H1 (cell line): ENCODE results near the gene IL16. TPM values are rescaled to one million over a fixed set of nuclear protein-coding genes. Genes with fewer than 3 reads are reported as not detected.

Source experiments
- CTCF ChIA-PET: fragments of 300-600 bp; sonication (Branson Sonifier 250); formaldehyde crosslinking; loops from one replicate; lab custom pipeline; 2021; ENCODE audit not compliant: partially characterized antibody; lab: Charles Lee
- POLR2A ChIA-PET: fragments of 300-600 bp; sonication (Branson Sonifier 250); formaldehyde crosslinking; loops from one replicate; lab custom pipeline; 2021; ENCODE audit warnings: inconsistent platforms; ENCODE audit not compliant: partially characterized antibody; lab: Charles Lee
- DNase-seq, 2 experiments: peaks; one replicate each; pipeline versions ENCODE4 v3.0.0 to v3.0.0-alpha.2; 2010 to 2022; ENCODE audit warnings: low spot score in 2 of 2, low read depth in 1 of 2, mixed read lengths in 1 of 2
- FAIRE-seq: peaks from 2 replicates; lab custom pipeline; 2011; peaks lifted over from hg19 to GRCh38; lab: Jason Lieb, UNC
- H2AFZ ChIP-seq: 2 replicates; pipeline ENCODE4 v1.8.1; 2012; ENCODE audit warnings: low read length, inconsistent platforms
- H2AK5ac ChIP-seq: 2 replicates; pipeline ENCODE4 v1.6.1; 2013; ENCODE audit warnings: low read depth, low read length
- H2BK120ac ChIP-seq: replicated peaks from 2 replicates; pipeline ENCODE3; 2013; ENCODE audit warnings: low read depth, low read length, inconsistent platforms
- H2BK12ac ChIP-seq: 2 replicates; pipeline ENCODE4 v1.6.1; 2013; ENCODE audit warnings: low read depth, low read length
- H2BK15ac ChIP-seq: 2 replicates; pipeline ENCODE4 v1.6.1; 2013; ENCODE audit warnings: low read length
- H2BK20ac ChIP-seq: 2 replicates; pipeline ENCODE4 v1.6.1; 2013; ENCODE audit warnings: low read length
- H2BK5ac ChIP-seq: 2 replicates; pipeline ENCODE4 v1.6.1; 2013; ENCODE audit warnings: low read depth, low read length
- H3K14ac ChIP-seq: 2 replicates; pipeline ENCODE4 v1.6.1; 2013; ENCODE audit warnings: inconsistent platforms; ENCODE audit not compliant: insufficient read length
- H3K18ac ChIP-seq: 2 replicates; pipeline ENCODE4 v1.6.1; 2013; ENCODE audit warnings: low read length; ENCODE audit errors: extremely low read depth
- H3K23ac ChIP-seq: 2 replicates; pipeline ENCODE4 v1.6.1; 2013; ENCODE audit warnings: inconsistent platforms; ENCODE audit not compliant: insufficient read length
- H3K23me2 ChIP-seq: 2 replicates; pipeline ENCODE4 v1.6.1; 2013; ENCODE audit warnings: low read depth, low read length
- H3K27ac ChIP-seq: 2 replicates; pipeline ENCODE4 v1.6.1; 2011; ENCODE audit warnings: low read depth, low read length, inconsistent platforms
- H3K27me3 ChIP-seq, 4 experiments: replicated peaks in 1 of 4; 1 replicate in 1 of 4; 2 replicates in 3 of 4; pipeline versions ENCODE4 v1.6.1 to v1.8.1; 2011 to 2013; ENCODE audit warnings: low read length in 3 of 4, mild to moderate bottlenecking in 3 of 4, inconsistent platforms in 2 of 4, mixed read lengths in 2 of 4, moderate library complexity in 1 of 4; ENCODE audit not compliant: control insufficient read depth in 3 of 4, insufficient read depth in 3 of 4; ENCODE audit errors: extremely low read depth in 1 of 4
- H3K36me3 ChIP-seq, 4 experiments: 2 replicates each; pipeline versions ENCODE4 v1.6.1 to v1.8.1; 2011 to 2013; ENCODE audit warnings: mild to moderate bottlenecking in 4 of 4, low read length in 3 of 4, moderate library complexity in 2 of 4, control low read depth in 1 of 4, inconsistent platforms in 1 of 4; ENCODE audit not compliant: insufficient read depth in 4 of 4, control insufficient read depth in 2 of 4
- H3K4ac ChIP-seq: replicated peaks from 2 replicates; pipeline ENCODE3; 2013; ENCODE audit warnings: low read length, low read depth, mixed read lengths, inconsistent platforms; ENCODE audit not compliant: insufficient read length
- H3K4me1 ChIP-seq, 4 experiments: replicated peaks in 1 of 4; 1 replicate in 1 of 4; 2 replicates in 3 of 4; pipeline versions ENCODE4 v1.6.1 to v1.8.1; 2011 to 2013; ENCODE audit warnings: low read length in 3 of 4, inconsistent platforms in 2 of 4, mixed read lengths in 1 of 4; ENCODE audit not compliant: insufficient read depth in 4 of 4, control insufficient read depth in 3 of 4
- H3K4me2 ChIP-seq, 2 experiments: 2 replicates each; pipeline versions ENCODE4 v1.6.1 to v1.8.1; 2011 to 2013; ENCODE audit warnings: low read depth in 2 of 2, low read length in 2 of 2, control low read depth in 1 of 2, inconsistent platforms in 1 of 2, mild to moderate bottlenecking in 1 of 2; ENCODE audit not compliant: insufficient read depth in 1 of 2
- H3K4me3 ChIP-seq, 4 experiments: fragments of 200-600, 300-600 bp in 1 of 4; sonication (generic), shearing (Covaris generic), sonication (Bioruptor Twin) in 1 of 4; 2 replicates each; pipeline versions ENCODE4 v1.5.1 to v1.8.1; 2011 to 2016; ENCODE audit warnings: low read length in 4 of 4, low read depth in 3 of 4, control low read depth in 2 of 4, inconsistent platforms in 2 of 4, mild to moderate bottlenecking in 2 of 4, mixed read lengths in 1 of 4, moderate library complexity in 1 of 4; ENCODE audit not compliant: insufficient read depth in 2 of 4; ENCODE audit errors: extremely low read depth in 1 of 4
- H3K56ac ChIP-seq: replicated peaks from 2 replicates; pipeline ENCODE3; 2013; ENCODE audit warnings: low read depth, mild to moderate bottlenecking, mixed read lengths, low read length, inconsistent platforms; ENCODE audit not compliant: insufficient read length
- H3K79me1 ChIP-seq: 2 replicates; pipeline ENCODE4 v1.6.1; 2013; ENCODE audit warnings: low read depth, low read length, control low read depth
- H3K79me2 ChIP-seq, 2 experiments: 2 replicates each; pipeline versions ENCODE4 v1.6.1 to v1.8.1; 2012 to 2013; ENCODE audit warnings: low read length in 2 of 2, mild to moderate bottlenecking in 2 of 2, inconsistent platforms in 1 of 2; ENCODE audit not compliant: insufficient read depth in 2 of 2, control insufficient read depth in 1 of 2
- H3K9ac ChIP-seq, 4 experiments: replicated peaks in 1 of 4; 1 replicate in 1 of 4; 2 replicates in 3 of 4; pipeline versions ENCODE4 v1.6.1 to v1.8.1; 2011 to 2013; ENCODE audit warnings: low read depth in 3 of 4, low read length in 3 of 4, control low read depth in 2 of 4, mild to moderate bottlenecking in 2 of 4, moderate library complexity in 2 of 4, inconsistent platforms in 1 of 4; ENCODE audit errors: extremely low read depth in 1 of 4
- H3K9me3 ChIP-seq, 2 experiments: 2 replicates each; pipeline versions ENCODE4 v1.6.1 to v1.8.1; 2012 to 2013; ENCODE audit warnings: mild to moderate bottlenecking in 2 of 2, moderate library complexity in 2 of 2, control low read depth in 1 of 2, inconsistent platforms in 1 of 2, low read depth in 1 of 2, low read length in 1 of 2, mixed read lengths in 1 of 2; ENCODE audit not compliant: insufficient read depth in 2 of 2
- H4K20me1 ChIP-seq, 2 experiments: replicated peaks in 1 of 2; 2 replicates each; pipeline versions ENCODE3 to v1.8.1; 2011 to 2013; ENCODE audit warnings: inconsistent platforms in 2 of 2, low read length in 2 of 2, mild to moderate bottlenecking in 1 of 2; ENCODE audit not compliant: insufficient read depth in 2 of 2, control insufficient read depth in 1 of 2
- H4K5ac ChIP-seq: 2 replicates; pipeline ENCODE4 v1.6.1; 2013; ENCODE audit warnings: low read length, low read depth, mixed read lengths, inconsistent platforms; ENCODE audit not compliant: insufficient read length
- H4K8ac ChIP-seq: 2 replicates; pipeline ENCODE4 v1.8.0; 2013; ENCODE audit warnings: mild to moderate bottlenecking, moderate library complexity, low read length, inconsistent platforms; ENCODE audit not compliant: insufficient read depth; ENCODE audit errors: extremely low read depth
- H4K91ac ChIP-seq: replicated peaks from 2 replicates; pipeline ENCODE3; 2013; ENCODE audit warnings: low read length, mixed read lengths, inconsistent platforms; ENCODE audit not compliant: insufficient read length
- POLR2AphosphoS5 ChIP-seq: IDR thresholded peaks from 2 replicates; pipeline ENCODE4 v1.6.1; 2011; ENCODE audit warnings: low read depth, low read length
- RBBP5 ChIP-seq: IDR thresholded peaks from 2 replicates; pipeline ENCODE4 v1.7.1; 2012; ENCODE audit warnings: low read depth, mild to moderate bottlenecking, inconsistent platforms, low read length, moderate library complexity, borderline replicate concordance
- RNF2 ChIP-seq: fragments of 200-900, 300-1000 bp; sonication (generic); IDR thresholded peaks from 2 replicates; pipeline ENCODE4 v1.7.1; 2016; ENCODE audit warnings: borderline replicate concordance, low read depth, mild to moderate bottlenecking, antibody characterized with exemption, low read length; ENCODE audit not compliant: poor library complexity, severe bottlenecking; ENCODE audit errors: missing control alignments
- SIX5 ChIP-seq: IDR thresholded peaks from 2 replicates; pipeline ENCODE4 v1.6.1; 2011; ENCODE audit warnings: mild to moderate bottlenecking, low read depth, low read length
- SRF ChIP-seq: IDR thresholded peaks from 2 replicates; pipeline ENCODE4 v1.6.1; 2011; ENCODE audit warnings: mild to moderate bottlenecking, low read depth, low read length, moderate library complexity
- WGBS, 2 experiments: shearing (Covaris generic) in 1 of 2; methylation state at CpG; one replicate each; pipeline versions ENCODE4 v1.1.6 to v1.1.7; 2013 to 2015; ENCODE audit warnings: low lambda C conversion rate in 2 of 2, mixed read lengths in 2 of 2, inconsistent platforms in 1 of 2, low coverage in 1 of 2, missing lambda C conversion rate in 1 of 2; ENCODE audit not compliant: insufficient replicate concordance in 2 of 2, insufficient coverage in 1 of 2, insufficient read length in 1 of 2; ENCODE audit errors: extremely low coverage in 1 of 2, missing lambda C conversion rate in 1 of 2; 5-methylcytosine and 5-hydroxymethylcytosine counted together
- polyA plus RNA-seq, 7 experiments: library from polyadenylated mRNA; depleted of rRNA in 3 of 7; stranded (reverse) in 5 of 7; unstranded in 2 of 7; fragments of >200 nt in 5 of 7; fragments of 200-250 nt in 2 of 7; gene quantifications; 1 replicate in 5 of 7; 2 replicates in 1 of 7; 4 replicates in 1 of 7; pipeline versions ENCODE4 v1.2.1 to v1.2.3, GENCODE V29; 2011 to 2013; ENCODE audit warnings: missing spikeins in 2 of 7, mixed read lengths in 2 of 7
- total RNA-seq: library from RNA; stranded (reverse); fragmentation: NEBNext Ultra II Directional; extraction: Animal tissue kit (Norgen Biotek cat#: 25700); gene quantifications from 2 replicates; pipeline ENCODE4 v1.2.1, GENCODE V29; 2021
- TF ChIP-seq, protein P1 (sequence below): IDR thresholded peaks from 2 replicates; pipeline ENCODE4 v1.6.1; 2012; ENCODE audit warnings: low read length, inconsistent platforms

IL16 gene
- total and polyA plus RNA-seq, 2 of the 8 experiments (the other 6 are each of a cell fraction or from before 2014, with no cell fraction given): 0.03 to 0.09 TPM

DNA sequence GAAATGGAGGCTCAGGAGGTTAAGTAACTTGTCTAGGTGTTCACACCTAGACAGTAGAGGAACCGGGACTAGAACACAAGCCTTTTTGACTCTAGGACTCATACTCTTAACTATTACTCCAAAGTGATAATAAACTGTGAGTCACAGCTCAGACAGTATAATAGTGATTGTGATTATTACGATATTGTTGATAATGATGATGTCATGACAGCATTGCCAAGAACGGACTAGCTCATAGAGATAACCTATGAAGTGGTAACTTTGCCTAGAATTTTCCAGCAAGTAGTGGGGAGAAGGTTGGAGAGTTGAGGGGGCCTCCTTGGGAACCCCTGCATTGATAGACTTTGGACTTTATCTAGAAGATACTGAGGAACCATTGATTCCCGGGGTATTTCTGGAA is 93.2 kb downstream of the IL16 start:
- H2BK12ac ChIP-seq: no peak overlapping the region
- no peak overlapping the region for H3K18ac ChIP-seq
- H3K23ac ChIP-seq: no peak overlapping the region
- H4K20me1 ChIP-seq: no peaks in the 10 kb centered on the region
- no peaks in the 10 kb centered on the region for H3K79me1 ChIP-seq
- H3K9me3 ChIP-seq: no peaks in the 10 kb centered on the region
- H4K91ac ChIP-seq: no peak overlapping the region
- H3K14ac ChIP-seq: no peak overlapping the region
- H3K36me3 ChIP-seq: no peaks in the 10 kb centered on the region
- H2BK5ac ChIP-seq: no peak overlapping the region
- no peak overlapping the region for H3K9ac ChIP-seq
- POLR2A ChIA-PET: no interaction called here
- H2BK15ac ChIP-seq: no peak overlapping the region
- DNase-seq (no peak), FAIRE-seq (no peak)
- no peak overlapping the region for H3K27ac ChIP-seq
- CTCF ChIA-PET: interaction anchor here (1.0 to 4.0 kb wide), 5 partner anchors 15 to 117 kb away, joined by 3 to 17 read pairs (median 6); no protein-coding TSS in a partner anchor
- H2BK20ac ChIP-seq: no peak overlapping the region
- H3K4ac ChIP-seq: no peak overlapping the region
- H3K4me1 ChIP-seq: peaks cover 0 to 7% (median 3%) of the 10 kb centered on the region in 4 experiments; a peak in 4 of 7 replicates
- WGBS, 2 experiments: 85% methylated on average over 4 of the region's 4 CpGs; no CpG with 5 or more reads in 1 of the 2 experiments
- no peaks in the 10 kb centered on the region for H3K27me3 ChIP-seq
- H3K4me2 ChIP-seq: no peak overlapping the region
- H4K5ac ChIP-seq: no peak overlapping the region
- H3K4me3 ChIP-seq: no peak overlapping the region
- no peaks in the 10 kb centered on the region for H3K79me2 ChIP-seq
- H2AFZ ChIP-seq: no peak overlapping the region
- no peak overlapping the region for H2BK120ac ChIP-seq
- H4K8ac ChIP-seq: no peak overlapping the region
- H3K56ac ChIP-seq: no peak overlapping the region
- H3K23me2 ChIP-seq: no peaks in the 10 kb centered on the region
- no peak overlapping the region for H2AK5ac ChIP-seq
- TF ChIP-seq, protein P1, sequence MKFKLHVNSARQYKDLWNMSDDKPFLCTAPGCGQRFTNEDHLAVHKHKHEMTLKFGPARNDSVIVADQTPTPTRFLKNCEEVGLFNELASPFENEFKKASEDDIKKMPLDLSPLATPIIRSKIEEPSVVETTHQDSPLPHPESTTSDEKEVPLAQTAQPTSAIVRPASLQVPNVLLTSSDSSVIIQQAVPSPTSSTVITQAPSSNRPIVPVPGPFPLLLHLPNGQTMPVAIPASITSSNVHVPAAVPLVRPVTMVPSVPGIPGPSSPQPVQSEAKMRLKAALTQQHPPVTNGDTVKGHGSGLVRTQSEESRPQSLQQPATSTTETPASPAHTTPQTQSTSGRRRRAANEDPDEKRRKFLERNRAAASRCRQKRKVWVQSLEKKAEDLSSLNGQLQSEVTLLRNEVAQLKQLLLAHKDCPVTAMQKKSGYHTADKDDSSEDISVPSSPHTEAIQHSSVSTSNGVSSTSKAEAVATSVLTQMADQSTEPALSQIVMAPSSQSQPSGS: no peak
- TF ChIP-seq SRF: no peak
- no peak for TF ChIP-seq POLR2AphosphoS5
- no peak for TF ChIP-seq RNF2
- TF ChIP-seq SIX5: no peak
- no peak for TF ChIP-seq RBBP5
